ENCODE data around the gene SMPD3. TPM values are rescaled to one million over a fixed set of nuclear protein-coding genes. Genes with fewer than 3 reads are reported as not detected.

Gene SMPD3
- total and polyA plus RNA-seq, 2 donors (not counting 3 experiments of a cell fraction or from before 2014, with no cell fraction given) = not detected

DNA sequence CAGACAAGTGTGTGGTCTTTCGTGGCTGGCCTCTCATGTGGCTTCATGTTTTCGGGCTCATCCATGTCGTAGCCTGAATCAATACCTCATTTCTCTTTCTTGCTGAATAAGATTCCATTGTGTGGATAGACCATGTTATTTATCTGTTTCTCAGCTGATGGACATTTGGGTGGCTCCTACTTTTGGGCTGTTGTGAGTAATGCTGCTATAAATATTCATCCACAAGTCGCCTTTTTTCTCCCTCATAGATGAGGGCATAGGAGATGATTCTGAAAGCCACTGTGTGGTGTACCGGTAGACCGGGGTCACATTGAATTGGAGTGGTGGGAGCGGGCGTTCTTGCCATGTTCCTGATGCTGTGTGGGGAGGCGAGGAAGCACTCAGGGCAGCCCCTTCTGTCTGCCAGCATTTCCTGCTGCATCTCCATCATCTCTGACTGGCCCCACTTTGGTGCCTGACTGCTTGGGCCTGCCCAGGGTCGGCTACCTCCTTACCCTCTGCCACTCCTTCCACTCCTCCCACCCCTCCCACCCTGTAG is 97.4 kb downstream of the SMPD3 start:
- POLR2A ChIA-PET = no interaction called here
- no peak for FAIRE-seq
- dilution Hi-C loops (cut with MboI; ENCODE audit: extremely low pct_ligation_motif_present, low sequenced_read_pairs) = no loop called here

More for the DNA sequence above, 97.4 kb downstream of the SMPD3 start:
- Histone ChIP-seq H3K27ac (ENCODE audit: insufficient read depth, low read depth, low read length) (no peak overlapping the region), H3K27me3 (ENCODE audit: control insufficient read depth in 2 of 2, insufficient read depth in 2 of 2, low read length in 2 of 2) (no peaks in the 10 kb centered on the region), H3K9ac (replicated peaks; ENCODE audit: extremely low read depth, insufficient read depth, low read length) (no peak overlapping the region), H3K4me1 (ENCODE audit: control insufficient read depth, extremely low read depth, insufficient read depth, low read length) (no peaks in the 10 kb centered on the region), H3K79me2 (ENCODE audit: control insufficient read depth, insufficient read depth, low read length) (no peaks in the 10 kb centered on the region), H3K9me3 (replicated peaks; ENCODE audit: control insufficient read depth, insufficient read depth, low read length) (no peaks in the 10 kb centered on the region), H3K4me2 (ENCODE audit: insufficient read depth, low read length) (no peak overlapping the region), H3K4me3 (replicated peaks in 1 of 3; ENCODE audit: insufficient read depth in 1 of 3, low read depth in 1 of 3, low read length in 3 of 3) (no peak overlapping the region), H3K9me1 (replicated peaks; ENCODE audit: control insufficient read depth, extremely low read depth, insufficient read depth, low read length) (no peaks in the 10 kb centered on the region), H4K20me1 (replicated peaks; ENCODE audit: control insufficient read depth, extremely low read depth, insufficient read depth, low read length) (no peaks in the 10 kb centered on the region), H3K36me3 (ENCODE audit: control insufficient read depth in 2 of 2, extremely low read depth in 1 of 2, insufficient read depth in 2 of 2, low read length in 2 of 2) (peaks cover 0 to 55% of the 10 kb centered on the region in 2 experiments), H2AFZ (ENCODE audit: low read depth, low read length) (no peak overlapping the region)
- CTCF ChIA-PET = no interaction called here
- no TSS peak for BruUV-seq (replicated peaks)
- no peak for DNase-seq (ENCODE audit: low read depth, low spot score)
- TF ChIP-seq EZH2 (IDR thresholded peaks at IDR 0.05; ENCODE audit: borderline replicate concordance, low read depth, low read length, severe bottlenecking) (no peak), FOS (IDR thresholded peaks at IDR 0.05; ENCODE audit: borderline replicate concordance, insufficient read depth, low read length) (no peak), GATA2 (IDR thresholded peaks at IDR 0.05; ENCODE audit: insufficient read depth, insufficient read length, low read depth, low read length) (no peak), MYC (IDR thresholded peaks at IDR 0.05; ENCODE audit: low read depth, low read length) (no peak), POLR2AphosphoS5 (IDR thresholded peaks at IDR 0.05; ENCODE audit: insufficient read depth, low read depth, low read length) (no peak), MAX (IDR thresholded peaks at IDR 0.05; ENCODE audit: insufficient read depth, insufficient read length) (no peak), POLR2A (IDR thresholded peaks at IDR 0.05; ENCODE audit: low read depth, low read length) (no peak), JUN (IDR thresholded peaks at IDR 0.05; ENCODE audit: borderline replicate concordance, insufficient read depth, insufficient read length, low read depth) (no peak)
- TF ChIP-seq, protein P1, sequence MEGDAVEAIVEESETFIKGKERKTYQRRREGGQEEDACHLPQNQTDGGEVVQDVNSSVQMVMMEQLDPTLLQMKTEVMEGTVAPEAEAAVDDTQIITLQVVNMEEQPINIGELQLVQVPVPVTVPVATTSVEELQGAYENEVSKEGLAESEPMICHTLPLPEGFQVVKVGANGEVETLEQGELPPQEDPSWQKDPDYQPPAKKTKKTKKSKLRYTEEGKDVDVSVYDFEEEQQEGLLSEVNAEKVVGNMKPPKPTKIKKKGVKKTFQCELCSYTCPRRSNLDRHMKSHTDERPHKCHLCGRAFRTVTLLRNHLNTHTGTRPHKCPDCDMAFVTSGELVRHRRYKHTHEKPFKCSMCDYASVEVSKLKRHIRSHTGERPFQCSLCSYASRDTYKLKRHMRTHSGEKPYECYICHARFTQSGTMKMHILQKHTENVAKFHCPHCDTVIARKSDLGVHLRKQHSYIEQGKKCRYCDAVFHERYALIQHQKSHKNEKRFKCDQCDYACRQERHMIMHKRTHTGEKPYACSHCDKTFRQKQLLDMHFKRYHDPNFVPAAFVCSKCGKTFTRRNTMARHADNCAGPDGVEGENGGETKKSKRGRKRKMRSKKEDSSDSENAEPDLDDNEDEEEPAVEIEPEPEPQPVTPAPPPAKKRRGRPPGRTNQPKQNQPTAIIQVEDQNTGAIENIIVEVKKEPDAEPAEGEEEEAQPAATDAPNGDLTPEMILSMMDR (IDR thresholded peaks at IDR 0.05; ENCODE audit: extremely low read depth in 1 of 2, insufficient read depth in 1 of 2, low read depth in 1 of 2, low read length in 2 of 2) = no peak
- intact Hi-C loops (cut with micrococcal nuclease) = no loop called here

Measured in endothelial cell of umbilical vein (primary cell).